ENCODE results near the gene PCDHGB2. TPM values are rescaled to one million over a fixed set of nuclear protein-coding genes. Genes with fewer than 3 reads are reported as not detected.
A peak's percentile ranks its signal among the peaks of the same experiment; 100 is the strongest.
"Not testable (repeated sequence)": the region's sequence is repeated elsewhere in the genome, so short reads cannot be mapped to it uniquely, and the experiment has no call there.

The PCDHGB2 gene
- total and polyA plus RNA-seq, 2 donors: 0.21 to 0.28 TPM

DNA sequence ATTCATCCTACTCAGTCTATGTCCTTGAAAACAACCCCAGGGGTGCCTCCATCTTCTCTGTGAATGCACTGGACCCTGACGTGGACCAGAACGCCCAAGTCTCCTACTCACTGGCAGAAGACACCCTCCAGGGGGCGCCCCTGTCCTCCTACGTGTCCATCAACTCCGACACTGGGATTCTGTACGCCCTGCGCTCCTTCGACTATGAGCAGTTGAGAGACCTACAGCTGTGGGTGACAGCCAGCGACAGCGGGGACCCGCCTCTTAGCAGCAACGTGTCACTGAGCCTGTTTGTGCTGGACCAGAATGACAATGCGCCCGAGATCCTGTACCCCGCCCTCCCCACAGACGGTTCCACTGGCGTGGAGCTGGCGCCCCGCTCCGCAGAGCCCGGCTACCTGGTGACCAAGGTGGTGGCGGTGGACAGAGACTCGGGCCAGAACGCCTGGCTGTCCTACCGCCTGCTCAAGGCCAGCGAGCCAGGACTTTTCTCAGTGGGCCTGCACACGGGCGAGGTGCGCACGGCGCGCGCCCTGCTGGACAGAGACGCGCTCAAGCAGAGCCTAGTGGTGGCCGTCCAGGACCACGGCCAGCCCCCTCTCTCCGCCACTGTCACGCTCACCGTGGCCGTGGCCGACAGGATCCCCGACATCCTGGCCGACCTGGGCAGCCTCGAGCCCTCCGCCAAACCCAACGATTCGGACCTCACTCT is 15.8 kb downstream of the PCDHGB2 start:
- DNase-seq (ENCODE audit: low read depth in 6 of 9, low spot score in 9 of 9); H3K27ac ChIP-seq (ENCODE audit: low read depth in 1 of 2, low read length in 1 of 2); H3K4me3 ChIP-seq (ENCODE audit: low read length in 2 of 2); H3K4me1 ChIP-seq (ENCODE audit: control insufficient read depth in 2 of 2, insufficient read depth in 2 of 2, low read length in 2 of 2); H3K36me3 ChIP-seq (ENCODE audit: control insufficient read depth in 2 of 2, insufficient read depth in 2 of 2, low read length in 1 of 2): not testable (repeated sequence)
- 62% methylated on average over 40 of the region's 48 CpGs for WGBS
- peaks cover 12 to 47% of the 10 kb centered on the region in 2 donors for H3K9me3 ChIP-seq (ENCODE audit: control insufficient read depth in 2 of 2, insufficient read depth in 1 of 2, low read length in 1 of 2)
- H3K27me3 ChIP-seq (ENCODE audit: control insufficient read depth in 2 of 2, insufficient read depth in 1 of 2, low read length in 1 of 2): peaks cover 0 to 50% of the 10 kb centered on the region in 2 donors

DNA sequence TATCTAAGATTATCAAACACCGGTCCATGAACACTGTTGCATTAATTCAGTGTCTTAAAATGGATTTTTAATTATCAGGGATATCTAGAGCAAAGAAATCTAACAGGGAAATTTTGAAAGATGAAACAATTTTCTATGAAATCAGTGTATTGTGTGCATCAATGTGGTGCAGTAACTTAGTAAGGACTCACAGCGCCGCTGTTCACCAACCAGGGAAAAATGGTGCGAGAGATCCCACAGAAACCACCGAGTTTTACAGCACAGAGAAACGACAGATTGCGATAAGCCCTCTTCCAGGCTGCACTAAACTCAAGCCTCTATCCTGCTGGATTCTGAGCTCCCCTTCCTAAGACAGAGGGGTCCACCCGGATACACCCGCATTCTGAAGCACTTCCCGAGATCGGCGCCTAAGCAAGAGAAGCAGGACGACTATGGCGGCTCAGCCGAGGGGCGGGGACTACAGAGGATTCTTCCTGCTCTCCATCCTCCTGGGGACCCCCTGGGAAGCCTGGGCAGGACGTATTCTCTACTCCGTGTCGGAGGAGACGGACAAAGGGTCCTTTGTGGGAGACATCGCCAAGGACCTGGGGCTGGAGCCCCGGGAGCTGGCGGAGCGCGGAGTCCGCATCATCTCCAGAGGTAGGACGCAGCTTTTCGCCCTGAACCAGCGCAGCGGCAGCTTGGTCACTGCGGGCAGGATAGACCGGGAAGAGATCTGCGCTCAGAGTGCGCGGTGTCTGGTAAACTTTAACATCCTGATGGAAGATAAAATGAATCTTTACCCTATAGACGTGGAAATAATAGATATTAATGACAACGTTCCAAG is 22.9 kb downstream of the PCDHGB2 start, which contains the start of gene PCDHGA7:
Gene PCDHGA7, plus strand, starts transcription at position 274 of the 826 bp plus-strand sequence. Its CDS starts 158 bp downstream, at position 432.
- Histone ChIP-seq H3K4me1 (ENCODE audit: control insufficient read depth in 2 of 2, insufficient read depth in 2 of 2, low read length in 2 of 2) (no peaks in the 10 kb centered on the region), H3K4me3 (ENCODE audit: low read length in 2 of 2) (peak within 1 kb of the TSS in 1 of 2 donors; percentile 27), H3K27ac (ENCODE audit: low read depth in 1 of 2, low read length in 1 of 2) (no peak within 1 kb of the TSS), H3K27me3 (ENCODE audit: control insufficient read depth in 2 of 2, insufficient read depth in 1 of 2, low read length in 1 of 2) (peaks cover 3 to 39% of the 10 kb centered on the region in 2 donors), H3K36me3 (ENCODE audit: control insufficient read depth in 2 of 2, insufficient read depth in 2 of 2, low read length in 1 of 2) (no peaks in the 10 kb centered on the region), H3K9me3 (ENCODE audit: control insufficient read depth in 2 of 2, insufficient read depth in 1 of 2, low read length in 1 of 2) (peaks cover 7 to 25% of the 10 kb centered on the region in 2 donors)
- WGBS: 23% methylated on average over 37 of the region's 37 CpGs
- DNase-seq (ENCODE audit: low read depth in 6 of 9, low spot score in 9 of 9): no peak

- H3K36me3 ChIP-seq (ENCODE audit: control insufficient read depth in 2 of 2, insufficient read depth in 2 of 2, low read length in 1 of 2): no peaks in the 10 kb centered on the region
- H3K4me3 ChIP-seq (ENCODE audit: low read length in 2 of 2): no peak overlapping the region
- WGBS: 47% methylated on average over 21 of the region's 21 CpGs
- H3K9me3 ChIP-seq (ENCODE audit: control insufficient read depth in 2 of 2, insufficient read depth in 1 of 2, low read length in 1 of 2): peaks cover 7 to 24% of the 10 kb centered on the region in 2 donors
- H3K4me1 ChIP-seq (ENCODE audit: control insufficient read depth in 2 of 2, insufficient read depth in 2 of 2, low read length in 2 of 2): no peaks in the 10 kb centered on the region
- H3K27ac ChIP-seq (ENCODE audit: low read depth in 1 of 2, low read length in 1 of 2): no peak overlapping the region
- DNase-seq (ENCODE audit: low read depth in 6 of 9, low spot score in 9 of 9): no peak
- peaks cover 3 to 42% of the 10 kb centered on the region in 2 donors for H3K27me3 ChIP-seq (ENCODE audit: control insufficient read depth in 2 of 2, insufficient read depth in 1 of 2, low read length in 1 of 2)
Measured at GRCh38 chr5:141383345-141383744, 23.6 kb downstream of the PCDHGB2 start.

GRCh38 chr5:141384471-141385267 is 24.9 kb downstream of the PCDHGB2 start:
- peaks cover 3 to 55% of the 10 kb centered on the region in 2 donors for H3K27me3 ChIP-seq (ENCODE audit: control insufficient read depth in 2 of 2, insufficient read depth in 1 of 2, low read length in 1 of 2)
- WGBS: 60% methylated on average over 43 of the region's 43 CpGs
- H3K27ac ChIP-seq (ENCODE audit: low read depth in 1 of 2, low read length in 1 of 2): no peak overlapping the region
- no peaks in the 10 kb centered on the region for H3K4me1 ChIP-seq (ENCODE audit: control insufficient read depth in 2 of 2, insufficient read depth in 2 of 2, low read length in 2 of 2)
- DNase-seq (ENCODE audit: low read depth in 6 of 9, low spot score in 9 of 9): no peak
- H3K9me3 ChIP-seq (ENCODE audit: control insufficient read depth in 2 of 2, insufficient read depth in 1 of 2, low read length in 1 of 2): peaks cover 8 to 34% of the 10 kb centered on the region in 2 donors
- H3K4me3 ChIP-seq (ENCODE audit: low read length in 2 of 2): no peak overlapping the region
- no peaks in the 10 kb centered on the region for H3K36me3 ChIP-seq (ENCODE audit: control insufficient read depth in 2 of 2, insufficient read depth in 2 of 2, low read length in 1 of 2)

- WGBS: 23% methylated on average over 22 of the region's 40 CpGs
- Histone ChIP-seq H3K9me3 (ENCODE audit: control insufficient read depth in 2 of 2, insufficient read depth in 1 of 2, low read length in 1 of 2) (peaks cover 10 to 38% of the 10 kb centered on the region in 2 donors), H3K27me3 (ENCODE audit: control insufficient read depth in 2 of 2, insufficient read depth in 1 of 2, low read length in 1 of 2) (peaks cover 3 to 63% of the 10 kb centered on the region in 2 donors)
- H3K4me3 ChIP-seq (ENCODE audit: low read length in 2 of 2); H3K36me3 ChIP-seq (ENCODE audit: control insufficient read depth in 2 of 2, insufficient read depth in 2 of 2, low read length in 1 of 2); H3K27ac ChIP-seq (ENCODE audit: low read depth in 1 of 2, low read length in 1 of 2); H3K4me1 ChIP-seq (ENCODE audit: control insufficient read depth in 2 of 2, insufficient read depth in 2 of 2, low read length in 2 of 2): not testable (repeated sequence)
- DNase-seq (ENCODE audit: low read depth in 6 of 9, low spot score in 9 of 9): peak in 1 of 9 donors; percentile 16
Measured at GRCh38 chr5:141387557-141388311, 27.9 kb downstream of the PCDHGB2 start, which contains the start of gene PCDHGB4. PCDHGB4 (plus strand) TSS chr5:141387698; CDS start chr5:141387885, 187 bp downstream.

DNA sequence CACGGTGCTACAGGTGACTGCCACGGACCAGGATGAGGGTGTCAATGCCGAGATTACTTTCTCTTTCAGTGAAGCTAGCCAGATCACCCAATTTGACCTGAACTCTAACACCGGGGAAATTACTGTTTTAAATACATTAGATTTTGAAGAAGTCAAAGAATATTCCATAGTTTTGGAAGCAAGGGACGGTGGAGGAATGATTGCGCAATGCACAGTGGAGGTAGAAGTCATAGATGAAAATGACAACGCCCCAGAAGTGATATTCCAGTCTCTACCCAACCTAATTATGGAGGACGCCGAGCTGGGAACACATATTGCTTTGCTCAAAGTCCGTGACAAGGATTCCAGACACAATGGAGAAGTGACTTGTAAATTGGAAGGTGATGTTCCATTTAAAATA is 28.9 kb downstream of the PCDHGB2 start:
- Histone ChIP-seq H3K36me3 (ENCODE audit: control insufficient read depth in 2 of 2, insufficient read depth in 2 of 2, low read length in 1 of 2) (no peaks in the 10 kb centered on the region), H3K9me3 (ENCODE audit: control insufficient read depth in 2 of 2, insufficient read depth in 1 of 2, low read length in 1 of 2) (peaks cover 6 to 38% of the 10 kb centered on the region in 2 donors), H3K27ac (ENCODE audit: low read depth in 1 of 2, low read length in 1 of 2) (no peak overlapping the region), H3K4me1 (ENCODE audit: control insufficient read depth in 2 of 2, insufficient read depth in 2 of 2, low read length in 2 of 2) (no peaks in the 10 kb centered on the region), H3K4me3 (ENCODE audit: low read length in 2 of 2) (no peak overlapping the region), H3K27me3 (ENCODE audit: control insufficient read depth in 2 of 2, insufficient read depth in 1 of 2, low read length in 1 of 2) (peaks cover 1 to 63% of the 10 kb centered on the region in 2 donors)
- 57% methylated on average over 10 of the region's 10 CpGs for WGBS
- no peak for DNase-seq (ENCODE audit: low read depth in 6 of 9, low spot score in 9 of 9)

DNA sequence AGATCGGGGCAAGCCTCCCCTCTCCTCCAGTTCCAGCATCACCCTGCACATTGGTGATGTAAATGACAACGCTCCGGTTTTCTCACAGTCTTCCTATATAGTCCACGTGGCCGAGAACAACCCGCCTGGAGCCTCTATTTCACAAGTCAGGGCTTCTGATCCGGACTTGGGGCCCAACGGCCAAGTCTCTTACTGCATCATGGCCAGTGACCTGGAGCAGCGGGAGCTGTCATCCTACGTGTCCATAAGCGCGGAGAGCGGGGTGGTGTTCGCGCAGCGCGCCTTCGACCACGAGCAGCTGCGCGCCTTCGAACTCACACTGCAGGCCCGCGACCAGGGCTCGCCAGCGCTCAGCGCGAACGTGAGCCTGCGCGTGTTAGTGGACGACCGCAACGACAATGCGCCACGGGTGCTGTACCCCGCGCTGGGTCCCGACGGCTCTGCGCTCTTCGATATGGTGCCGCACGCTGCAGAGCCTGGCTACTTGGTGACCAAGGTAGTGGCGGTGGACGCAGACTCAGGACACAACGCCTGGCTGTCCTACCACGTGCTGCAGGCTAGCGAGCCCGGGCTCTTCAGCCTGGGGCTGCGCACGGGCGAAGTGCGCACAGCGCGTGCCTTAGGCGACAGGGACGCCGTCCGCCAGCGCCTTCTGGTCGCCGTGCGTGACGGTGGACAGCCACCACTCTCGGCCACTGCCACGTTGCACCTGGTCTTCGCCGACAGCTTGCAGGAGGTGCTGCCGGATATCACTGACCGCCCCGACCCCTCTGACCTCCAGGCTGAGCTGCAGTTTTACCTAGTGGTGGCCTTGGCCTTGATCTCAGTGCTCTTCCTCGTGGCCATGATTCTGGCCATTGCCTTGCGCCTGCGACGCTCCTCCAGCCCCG is 29.6 kb downstream of the PCDHGB2 start:
- DNase-seq (ENCODE audit: low read depth in 6 of 9, low spot score in 9 of 9): no peak
- Histone ChIP-seq H3K4me3 (ENCODE audit: low read length in 2 of 2) (no peak overlapping the region), H3K36me3 (ENCODE audit: control insufficient read depth in 2 of 2, insufficient read depth in 2 of 2, low read length in 1 of 2) (no peaks in the 10 kb centered on the region), H3K27me3 (ENCODE audit: control insufficient read depth in 2 of 2, insufficient read depth in 1 of 2, low read length in 1 of 2) (peaks cover 0 to 65% of the 10 kb centered on the region in 2 donors), H3K9me3 (ENCODE audit: control insufficient read depth in 2 of 2, insufficient read depth in 1 of 2, low read length in 1 of 2) (peaks cover 9 to 42% of the 10 kb centered on the region in 2 donors), H3K4me1 (ENCODE audit: control insufficient read depth in 2 of 2, insufficient read depth in 2 of 2, low read length in 2 of 2) (no peaks in the 10 kb centered on the region), H3K27ac (ENCODE audit: low read depth in 1 of 2, low read length in 1 of 2) (no peak overlapping the region)
- 50% methylated on average over 77 of the region's 77 CpGs for WGBS

Data from thymus (tissue), 11 donors.